ENCODE results near the gene MYH10. TPM values are rescaled to one million over a fixed set of nuclear protein-coding genes. Genes with fewer than 3 reads are reported as not detected.

Gene MYH10
- total and polyA plus RNA-seq, 4 donors: 9.1 to 79.1 (median 25.9) TPM

- no peak for TF ChIP-seq REST (IDR thresholded peaks at IDR 0.05)
- TF ChIP-seq TAF1 (conservative IDR thresholded peaks at IDR 0.05): no peak
- no peak for TF ChIP-seq GABPA (IDR thresholded peaks at IDR 0.05 in 1 of 2, conservative IDR thresholded peaks at IDR 0.05 in 1 of 2)
- no peak for TF ChIP-seq ATF3 (IDR thresholded peaks at IDR 0.05)
- TF ChIP-seq NR2F2 (IDR thresholded peaks at IDR 0.05): no peak
Measured at GRCh38 chr17:8489841-8490240, 140.7 kb downstream of the MYH10 start (continued).

- WGBS: 70% methylated on average over 4 of the region's 4 CpGs
- H3K4me3 ChIP-seq (ENCODE audit: low read depth in 1 of 3, low read length in 3 of 3): no peak overlapping the region
- H3K27me3 ChIP-seq (ENCODE audit: control insufficient read depth in 4 of 4, insufficient read depth in 4 of 4, low read length in 3 of 4): no peaks in the 10 kb centered on the region
- H3K9me3 ChIP-seq (ENCODE audit: control insufficient read depth in 4 of 4, low read length in 3 of 4): no peaks in the 10 kb centered on the region
- TF ChIP-seq TAF1 (conservative IDR thresholded peaks at IDR 0.05) (no peak), RAD21 (IDR thresholded peaks at IDR 0.05) (peak; percentile 34 to 58)
- peaks cover 3 to 48% (median 15%) of the 10 kb centered on the region in 4 donors for H3K36me3 ChIP-seq (ENCODE audit: control insufficient read depth in 4 of 4, insufficient read depth in 3 of 4, low read depth in 1 of 4, low read length in 3 of 4)
- DNase-seq (ENCODE audit: low spot score): no peak
- H3K9ac ChIP-seq (ENCODE audit: low read depth in 1 of 2, low read length in 2 of 2): no peak overlapping the region
- H3K4me1 ChIP-seq (ENCODE audit: control insufficient read depth in 4 of 4, insufficient read depth in 4 of 4, low read length in 3 of 4): no peaks in the 10 kb centered on the region
- H3K27ac ChIP-seq (ENCODE audit: low read depth in 1 of 2, low read length in 2 of 2): no peak overlapping the region
Measured at GRCh38 chr17:8488901-8489300, 141.6 kb downstream of the MYH10 start.

GRCh38 chr17:8488491-8488890, 142.0 kb downstream of the MYH10 start:
- DNase-seq (ENCODE audit: low spot score): no peak
- no peak for TF ChIP-seq YY1 (IDR thresholded peaks at IDR 0.05)
- TF ChIP-seq FOXA2 (IDR thresholded peaks at IDR 0.05): no peak
- no peak for TF ChIP-seq REST (IDR thresholded peaks at IDR 0.05)
- TF ChIP-seq MAX (IDR thresholded peaks at IDR 0.05): no peak
- H3K36me3 ChIP-seq (ENCODE audit: control insufficient read depth in 4 of 4, insufficient read depth in 3 of 4, low read depth in 1 of 4, low read length in 3 of 4): peaks cover 5 to 48% (median 18%) of the 10 kb centered on the region in 4 donors
- H3K4me3 ChIP-seq (ENCODE audit: low read depth in 1 of 3, low read length in 3 of 3): no peak overlapping the region
- no peaks in the 10 kb centered on the region for H3K4me1 ChIP-seq (ENCODE audit: control insufficient read depth in 4 of 4, insufficient read depth in 4 of 4, low read length in 3 of 4)
- H3K27me3 ChIP-seq (ENCODE audit: control insufficient read depth in 4 of 4, insufficient read depth in 4 of 4, low read length in 3 of 4): no peaks in the 10 kb centered on the region
- 97% methylated on average over 6 of the region's 6 CpGs for WGBS
- H3K27ac ChIP-seq (ENCODE audit: low read depth in 1 of 2, low read length in 2 of 2): no peak overlapping the region
- no peaks in the 10 kb centered on the region for H3K9me3 ChIP-seq (ENCODE audit: control insufficient read depth in 4 of 4, low read length in 3 of 4)
- H3K9ac ChIP-seq (ENCODE audit: low read depth in 1 of 2, low read length in 2 of 2): no peak overlapping the region

Measured in liver (tissue), 9 donors.